Spinal cord (tissue), 10 donors: ENCODE results near the gene DAZ3. TPM values are rescaled to one million over a fixed set of nuclear protein-coding genes. Genes with fewer than 3 reads are reported as not detected.
"Not testable (repeated sequence)": the region's sequence is repeated elsewhere in the genome, so short reads cannot be mapped to it uniquely, and the experiment has no call there.

Source experiments
- DNase-seq, 6 donors: peaks; one replicate each; pipeline versions ENCODE4 v3.0.0 to v3.0.0-alpha.2; 2013 to 2015; ENCODE audit warnings: low spot score in 6 of 6, low read depth in 4 of 6
- H3K27ac ChIP-seq: one replicate; pipeline ENCODE4 v1.5.1; 2013; ENCODE audit warnings: low read depth, low read length, control low read depth
- H3K27me3 ChIP-seq: one replicate; pipeline ENCODE4 v1.6.1; 2013; ENCODE audit warnings: low read length; ENCODE audit not compliant: control insufficient read depth, insufficient read depth
- H3K36me3 ChIP-seq: one replicate; pipeline ENCODE4 v1.6.1; 2013; ENCODE audit warnings: low read length; ENCODE audit not compliant: control insufficient read depth, insufficient read depth
- H3K4me1 ChIP-seq: one replicate; pipeline ENCODE4 v1.6.1; 2013; ENCODE audit warnings: low read length; ENCODE audit not compliant: control insufficient read depth, insufficient read depth
- H3K4me3 ChIP-seq: one replicate; pipeline ENCODE4 v1.5.1; 2013; ENCODE audit warnings: low read depth, low read length, control low read depth
- H3K9me3 ChIP-seq: one replicate; pipeline ENCODE4 v1.6.1; 2013; ENCODE audit warnings: low read length; ENCODE audit not compliant: control insufficient read depth, insufficient read depth
- WGBS: methylation state at CpG from one replicate; pipeline ENCODE4 v1.1.5; 2013; ENCODE audit warnings: missing lambda C conversion rate; ENCODE audit not compliant: insufficient coverage; 5-methylcytosine and 5-hydroxymethylcytosine counted together
- long read RNA-seq, 4 donors: transcript quantifications; one replicate each; lab custom pipeline, GENCODE V29; 2026
- polyA plus RNA-seq, 2 donors: library from polyadenylated mRNA; unstranded; fragments of 120-200 nt; gene quantifications; one replicate each; pipeline ENCODE4 v1.2.1, GENCODE V29; 2013; ENCODE audit not compliant: insufficient read length in 2 of 2
- total RNA-seq, 2 donors: library from RNA; depleted of rRNA in 1 of 2; stranded (reverse); fragments of 120-200 nt in 1 of 2; fragments of >200 nt in 1 of 2; gene quantifications; one replicate each; pipeline versions ENCODE4 v1.2.3 to v1.2.4, GENCODE V29; 2013 to 2014
- donor health status: healthy.

Gene DAZ3
- not detected for total RNA-seq
- polyA plus RNA-seq = not detected
- long read RNA-seq, donor 1 = 0 reads
- long read RNA-seq, donor 2 = 0 reads
- long read RNA-seq, donor 3 = 0 reads
- long read RNA-seq, donor 4 = 0 reads

- no CpG with 5 or more reads among the region's 23 CpGs for WGBS
Observed at GRCh38 chrY:24813293-24813692, at the start of gene DAZ3. TSS of gene DAZ3 (minus strand) at chrY:24813393. CDS start at chrY:24813185, 208 bp downstream.

GRCh38 chrY:24833619-24834018 lies 20.4 kb upstream of the DAZ3 start, which contains the start of gene DAZ4:
TSS of gene DAZ4 (plus strand) at chrY:24833919. CDS start at chrY:24834127, 208 bp downstream.
- not testable (repeated sequence) for H3K36me3 ChIP-seq
- no CpG with 5 or more reads among the region's 23 CpGs for WGBS

More at GRCh38 chrY:24813293-24813692, at the start of gene DAZ3:
- not testable (repeated sequence) for H3K4me1 ChIP-seq, H3K27me3 ChIP-seq, H3K36me3 ChIP-seq, H3K9me3 ChIP-seq, DNase-seq, H3K4me3 ChIP-seq, H3K27ac ChIP-seq

GRCh38 chrY:24825069-24825468 lies 11.9 kb upstream of the DAZ3 start:
- H3K36me3 ChIP-seq, H3K4me3 ChIP-seq, H3K27ac ChIP-seq, H3K27me3 ChIP-seq, DNase-seq, H3K4me1 ChIP-seq, H3K9me3 ChIP-seq: not testable (repeated sequence)
- WGBS = no CpG with 5 or more reads among the region's 4 CpGs

More at GRCh38 chrY:24833619-24834018, 20.4 kb upstream of the DAZ3 start, which contains the start of gene DAZ4:
- not testable (repeated sequence) for H3K27me3 ChIP-seq, H3K4me3 ChIP-seq, H3K9me3 ChIP-seq, H3K4me1 ChIP-seq, H3K27ac ChIP-seq, DNase-seq

- H3K36me3 ChIP-seq, DNase-seq, H3K4me3 ChIP-seq, H3K4me1 ChIP-seq, H3K9me3 ChIP-seq, H3K27ac ChIP-seq, H3K27me3 ChIP-seq: not testable (repeated sequence)
- WGBS = no CpG with 5 or more reads among the region's 4 CpGs
Observed at GRCh38 chrY:24824184-24824879, 11.1 kb upstream of the DAZ3 start.

- not testable (repeated sequence) for H3K36me3 ChIP-seq, H3K27me3 ChIP-seq, H3K9me3 ChIP-seq, DNase-seq, H3K4me3 ChIP-seq, H3K27ac ChIP-seq, H3K4me1 ChIP-seq
- no CpG with 5 or more reads among the region's 3 CpGs for WGBS
Observed at GRCh38 chrY:24821836-24822235, 8.6 kb upstream of the DAZ3 start.

Other genes with a start within 250 kb of the DAZ3 start
- gene BPY2B, start 195.4 kb downstream of the DAZ3 start, total RNA-seq = not detected
- not detected for gene BPY2B, start 195.4 kb downstream of the DAZ3 start, polyA plus RNA-seq
- gene DAZ4, start 20.5 kb upstream of the DAZ3 start, total RNA-seq = not detected
- under 1 TPM in 1 of 2 donors, not detected in 1; 0.14 TPM for gene DAZ4, start 20.5 kb upstream of the DAZ3 start, polyA plus RNA-seq
- gene BPY2C, start 238.7 kb upstream of the DAZ3 start, total RNA-seq = not detected
- gene BPY2C, start 238.7 kb upstream of the DAZ3 start, polyA plus RNA-seq = not detected